Measurements from ENCODE around the gene SPECC1. TPM values are rescaled to one million over a fixed set of nuclear protein-coding genes. Genes with fewer than 3 reads are reported as not detected.

Gene SPECC1
- total and polyA plus RNA-seq, 8 donors: 6.1 to 38.3 (median 7.1) TPM

DNA sequence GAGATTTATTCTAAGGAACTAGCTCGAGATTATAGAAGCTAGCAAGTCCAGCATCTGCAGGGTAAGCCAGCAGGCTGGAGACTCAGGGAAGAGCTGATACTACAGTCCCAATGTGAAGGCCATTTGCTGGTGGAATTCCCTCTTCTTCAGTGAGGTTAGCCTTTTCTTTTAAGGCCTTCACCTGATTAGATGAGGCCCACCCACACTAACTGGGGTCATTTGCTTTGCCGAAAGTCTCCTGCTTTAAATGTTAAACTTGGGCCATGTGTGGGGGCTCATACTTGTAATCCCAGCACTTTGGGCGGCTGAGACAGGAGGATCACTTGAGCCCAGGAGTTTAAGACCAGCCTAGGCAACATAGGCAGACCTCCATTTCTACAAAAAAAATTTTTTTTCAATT is 289.9 kb downstream of the SPECC1 start:
- Histone ChIP-seq H3K4me1 (no peaks in the 10 kb centered on the region), H3K9me3 (no peaks in the 10 kb centered on the region), H3K4me3 (no peak overlapping the region), H3K27ac (no peak overlapping the region), H3K36me3 (peaks cover 0 to 8% of the 10 kb centered on the region in 2 donors), H3K27me3 (no peaks in the 10 kb centered on the region)
- intact Hi-C loops (cut with DNase I): no loop called here
- no peak for DNase-seq
- TF ChIP-seq, protein P1, sequence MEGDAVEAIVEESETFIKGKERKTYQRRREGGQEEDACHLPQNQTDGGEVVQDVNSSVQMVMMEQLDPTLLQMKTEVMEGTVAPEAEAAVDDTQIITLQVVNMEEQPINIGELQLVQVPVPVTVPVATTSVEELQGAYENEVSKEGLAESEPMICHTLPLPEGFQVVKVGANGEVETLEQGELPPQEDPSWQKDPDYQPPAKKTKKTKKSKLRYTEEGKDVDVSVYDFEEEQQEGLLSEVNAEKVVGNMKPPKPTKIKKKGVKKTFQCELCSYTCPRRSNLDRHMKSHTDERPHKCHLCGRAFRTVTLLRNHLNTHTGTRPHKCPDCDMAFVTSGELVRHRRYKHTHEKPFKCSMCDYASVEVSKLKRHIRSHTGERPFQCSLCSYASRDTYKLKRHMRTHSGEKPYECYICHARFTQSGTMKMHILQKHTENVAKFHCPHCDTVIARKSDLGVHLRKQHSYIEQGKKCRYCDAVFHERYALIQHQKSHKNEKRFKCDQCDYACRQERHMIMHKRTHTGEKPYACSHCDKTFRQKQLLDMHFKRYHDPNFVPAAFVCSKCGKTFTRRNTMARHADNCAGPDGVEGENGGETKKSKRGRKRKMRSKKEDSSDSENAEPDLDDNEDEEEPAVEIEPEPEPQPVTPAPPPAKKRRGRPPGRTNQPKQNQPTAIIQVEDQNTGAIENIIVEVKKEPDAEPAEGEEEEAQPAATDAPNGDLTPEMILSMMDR (IDR thresholded peaks at IDR 0.05): no peak
- ATAC-seq: no peak

DNA sequence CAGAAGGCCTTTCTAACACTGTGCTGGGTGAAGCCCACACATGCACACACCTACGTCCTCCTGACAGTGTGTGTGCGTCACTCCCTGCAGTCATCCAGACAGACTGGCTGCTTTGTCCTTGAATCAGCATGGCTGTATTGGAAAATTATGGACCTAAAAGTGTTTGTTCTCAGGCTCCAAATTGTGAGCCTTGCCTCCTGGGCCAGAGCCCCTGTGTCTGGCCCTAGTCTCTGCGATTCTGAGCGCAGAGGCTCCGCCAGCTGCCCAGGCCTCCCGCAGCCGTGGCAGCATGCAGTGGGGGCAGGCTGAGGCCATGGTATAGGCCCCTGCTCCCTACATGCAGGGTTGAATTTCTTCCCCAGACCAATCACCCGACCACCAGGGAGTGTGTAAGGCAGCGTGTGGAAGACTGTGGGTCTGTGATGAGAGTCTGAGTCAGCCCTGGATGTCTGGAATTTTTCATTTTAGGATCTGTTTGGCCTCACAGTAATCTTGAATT is 291.3 kb downstream of the SPECC1 start:
- TF ChIP-seq, protein P1 (IDR thresholded peaks at IDR 0.05): no peak
- ATAC-seq (peak; percentile 48), DNase-seq (no peak)
- H3K36me3 ChIP-seq: peaks cover 0 to 8% of the 10 kb centered on the region in 2 donors
- no peak overlapping the region for H3K4me3 ChIP-seq
- no peaks in the 10 kb centered on the region for H3K4me1 ChIP-seq
- H3K9me3 ChIP-seq: no peaks in the 10 kb centered on the region
- H3K27ac ChIP-seq: no peak overlapping the region
- intact Hi-C loops (cut with DNase I): no loop called here
- no peaks in the 10 kb centered on the region for H3K27me3 ChIP-seq

DNA sequence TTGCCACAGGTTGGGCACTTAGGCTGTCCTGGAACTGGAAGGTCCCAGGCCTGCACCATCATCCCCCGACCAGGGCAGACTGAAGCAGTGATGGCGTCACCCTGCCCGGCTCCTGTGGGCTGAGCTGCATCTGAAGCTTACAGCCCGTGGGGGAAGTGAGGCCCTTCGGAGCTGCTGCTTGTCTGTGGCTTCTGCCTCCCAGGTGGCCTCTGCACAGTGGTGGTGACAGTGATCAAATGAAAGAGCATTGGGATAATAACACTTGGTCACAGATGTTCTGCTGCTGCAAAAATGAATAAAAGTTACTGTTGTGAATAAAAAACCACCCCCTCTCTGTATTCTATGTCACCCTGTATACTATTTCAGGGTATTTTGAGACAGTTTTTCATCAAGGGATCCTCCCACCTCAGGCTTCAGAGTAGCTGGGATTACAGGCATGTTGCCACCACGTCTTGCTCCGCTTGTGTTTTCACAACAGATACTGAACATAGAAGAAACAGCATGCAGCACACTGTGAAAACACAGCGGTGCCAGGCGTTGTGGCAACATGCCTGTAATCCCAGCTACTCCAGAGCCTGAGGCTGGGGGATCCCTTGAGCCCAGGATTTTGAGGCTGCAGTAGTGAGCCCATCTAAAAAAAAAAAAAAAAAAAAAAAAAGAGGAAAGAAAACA is 293.2 kb downstream of the SPECC1 start:
- Histone ChIP-seq H3K4me3 (no peak overlapping the region), H3K4me1 (no peaks in the 10 kb centered on the region), H3K27ac (no peak overlapping the region), H3K27me3 (no peaks in the 10 kb centered on the region), H3K36me3 (peaks cover 0 to 19% of the 10 kb centered on the region in 2 donors), H3K9me3 (peaks cover 0 to 17% of the 10 kb centered on the region in 2 donors)
- TF ChIP-seq, protein P1 (IDR thresholded peaks at IDR 0.05): no peak
- DNase-seq (no peak), ATAC-seq (no peak)
- intact Hi-C loops (cut with DNase I): no loop called here

DNA sequence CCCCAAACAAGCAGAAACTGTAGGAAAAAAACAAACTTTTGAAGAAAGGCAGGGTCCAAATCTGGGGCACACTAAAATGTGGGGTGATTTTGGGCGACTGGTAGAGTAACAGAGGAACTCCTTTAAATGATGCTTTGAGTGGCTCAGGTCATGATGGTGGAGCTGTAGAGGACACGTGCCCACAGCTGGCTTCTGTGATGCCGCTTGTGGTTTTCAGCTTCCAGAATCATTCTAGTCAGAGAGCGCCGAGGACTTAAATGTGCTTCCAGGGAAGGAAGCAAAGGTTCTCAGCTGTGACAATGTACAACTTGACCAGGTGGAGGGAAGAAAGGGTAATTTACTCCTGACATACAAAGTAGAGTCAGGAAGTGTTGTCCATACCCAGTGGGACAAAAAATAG is 295.8 kb downstream of the SPECC1 start:
- TF ChIP-seq, protein P1 (IDR thresholded peaks at IDR 0.05): no peak
- peaks cover 0 to 24% of the 10 kb centered on the region in 2 donors for H3K9me3 ChIP-seq
- H3K27me3 ChIP-seq: no peaks in the 10 kb centered on the region
- DNase-seq: no peak
- no peaks in the 10 kb centered on the region for H3K4me1 ChIP-seq
- no peak overlapping the region for H3K4me3 ChIP-seq
- no peak overlapping the region for H3K27ac ChIP-seq
- peaks cover 0 to 21% of the 10 kb centered on the region in 2 donors for H3K36me3 ChIP-seq
- no peak for ATAC-seq
- intact Hi-C loops (cut with DNase I): no loop called here

DNA sequence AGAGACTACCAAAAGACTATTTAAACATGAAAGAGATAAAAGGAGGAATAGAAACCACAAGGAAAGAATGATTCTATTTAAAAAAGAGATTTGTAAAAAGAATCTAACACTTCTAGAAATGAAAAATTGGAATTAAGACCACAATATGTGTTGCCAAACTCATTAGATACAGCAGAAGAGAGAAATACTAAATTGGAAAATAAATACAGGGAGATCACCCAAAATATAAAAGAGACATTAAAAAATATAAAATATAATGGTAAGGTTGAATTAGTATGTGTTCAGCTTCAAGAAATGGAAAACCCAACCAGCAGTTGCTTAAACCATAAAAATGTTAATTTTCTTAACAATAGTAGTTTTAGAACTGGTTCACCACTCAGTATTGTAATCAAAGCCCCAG is 297.8 kb downstream of the SPECC1 start:
- no peak for DNase-seq
- Histone ChIP-seq H3K27ac (no peak overlapping the region), H3K27me3 (no peaks in the 10 kb centered on the region), H3K9me3 (peaks cover 0 to 24% of the 10 kb centered on the region in 2 donors), H3K4me3 (no peak overlapping the region), H3K4me1 (no peaks in the 10 kb centered on the region), H3K36me3 (peaks cover 0 to 14% of the 10 kb centered on the region in 2 donors)
- no peak for ATAC-seq
- intact Hi-C loops (cut with DNase I): no loop called here
- TF ChIP-seq, protein P1 (IDR thresholded peaks at IDR 0.05): no peak
